Caco-2 (cell line): ENCODE results near the gene MYO9B. TPM values are rescaled to one million over a fixed set of nuclear protein-coding genes. Genes with fewer than 3 reads are reported as not detected.

Experiments
- BruUV-seq: library from RNA; stranded (reverse); fragments of 400-500 nt; replicated peaks from 2 replicates; lab custom pipeline; 2021; lab: Mats Ljungman, UMichigan
- CTCF ChIA-PET: fragments of 300-600 bp; sonication (Branson Sonifier 250); formaldehyde crosslinking; loops from one replicate; lab custom pipeline; 2022; ENCODE audit warnings: antibody characterized with exemption; lab: Charles Lee
- POLR2A ChIA-PET: fragments of 300-600 bp; sonication (Branson Sonifier 250); formaldehyde crosslinking; loops from one replicate; lab custom pipeline; 2022; ENCODE audit warnings: antibody characterized with exemption; lab: Charles Lee
- DNase-seq, 2 experiments: peaks; one replicate each; pipeline versions ENCODE4 v3.0.0 to v3.0.0-alpha.2; 2020 to 2022
- H3K27me3 ChIP-seq: replicated peaks from 2 replicates; pipeline ENCODE4 v1.6.0; 2011; ENCODE audit warnings: low read length; ENCODE audit not compliant: control insufficient read depth, insufficient read depth
- H3K36me3 ChIP-seq: 2 replicates; pipeline ENCODE4 v1.5.1; 2011; ENCODE audit warnings: low read length; ENCODE audit not compliant: control insufficient read depth, insufficient read depth
- H3K4me1 ChIP-seq: fragments of 250-450 bp; sonication (Bioruptor Pico); 2 replicates; pipeline ENCODE4 v1.5.1; 2020; ENCODE audit warnings: mild to moderate bottlenecking
- H3K4me3 ChIP-seq: 2 replicates; pipeline ENCODE4 v1.5.1; 2011; ENCODE audit warnings: low read depth, mild to moderate bottlenecking, control low read depth, low read length
- H3K9me3 ChIP-seq: fragments of 250-450 bp; sonication (Bioruptor Pico); 2 replicates; pipeline ENCODE4 v1.5.1; 2020; ENCODE audit warnings: mild to moderate bottlenecking, moderate library complexity
- H3K27ac Mint-ChIP-seq: one replicate; pipeline ENCODE4 v1.8.0; 2022; ENCODE audit warnings: mixed read lengths; ENCODE audit not compliant: unreplicated experiment
- H3K27me3 Mint-ChIP-seq: one replicate; pipeline ENCODE4 v1.8.0; 2022; ENCODE audit warnings: mixed read lengths; ENCODE audit not compliant: insufficient read depth, unreplicated experiment
- H3K36me3 Mint-ChIP-seq: one replicate; pipeline ENCODE4 v1.8.0; 2022; ENCODE audit warnings: mild to moderate bottlenecking, mixed read lengths; ENCODE audit not compliant: insufficient read depth, unreplicated experiment
- H3K4me1 Mint-ChIP-seq: one replicate; pipeline ENCODE4 v1.8.0; 2022; ENCODE audit warnings: low read depth, mixed read lengths; ENCODE audit not compliant: unreplicated experiment
- H3K4me3 Mint-ChIP-seq: one replicate; pipeline ENCODE4 v1.8.0; 2022; ENCODE audit warnings: mild to moderate bottlenecking, moderate library complexity, mixed read lengths; ENCODE audit not compliant: unreplicated experiment
- H3K9me3 Mint-ChIP-seq: one replicate; pipeline ENCODE4 v1.8.0; 2022; ENCODE audit warnings: mixed read lengths; ENCODE audit not compliant: unreplicated experiment
- intact Hi-C: fragments of 100-400 bp; cut with micrococcal nuclease; formaldehyde crosslinking; loops from one replicate; pipeline ENCODE4 v1.10.0; 2022; ENCODE audit not compliant: unreplicated experiment
- total RNA-seq: library from RNA; stranded (reverse); gene quantifications from 2 replicates; pipeline ENCODE4 v1.2.3, GENCODE V29; 2022
- TF ChIP-seq, protein P1 (sequence below), 2 experiments: fragments of 200-600 bp in 1 of 2; IDR thresholded peaks; 1 replicate in 1 of 2; 2 replicates in 1 of 2; pipeline versions ENCODE4 v1.5.1 to v1.8.0; 2011 to 2022; ENCODE audit warnings: antibody characterized with exemption in 1 of 2, control low read depth in 1 of 2, inconsistent platforms in 1 of 2, low read depth in 1 of 2, low read length in 1 of 2, mild to moderate bottlenecking in 1 of 2, moderate library complexity in 1 of 2; ENCODE audit not compliant: insufficient read depth in 1 of 2, severe bottlenecking in 1 of 2, unreplicated experiment in 1 of 2

The MYO9B gene
- total RNA-seq, 1 experiment from 2014 or later = 47.6 TPM

- DNase-seq = peak in 1 of 2 experiments; percentile 55
- intact Hi-C loops = loop anchor here (1.0 kb wide), 2 partner anchors 274 to 281 kb away; no protein-coding TSS in a partner anchor
- CTCF ChIA-PET = interaction anchor here (0.7 to 0.9 kb wide), 3 partner anchors 230 to 280 kb away, joined by 3 to 5 read pairs (median 4); no protein-coding TSS in a partner anchor
Measured at GRCh38 chr19:17052439-17052838, 23.1 kb upstream of the MYO9B start.

GRCh38 chr19:17054746-17055145 is 20.8 kb upstream of the MYO9B start:
- H3K27me3 ChIP-seq = no peaks in the 10 kb centered on the region
- BruUV-seq = no TSS peak
- H3K4me1 ChIP-seq = no peaks in the 10 kb centered on the region
- CTCF ChIA-PET = no interaction called here
- Mint-ChIP-seq H3K4me1 (no peaks in the 10 kb centered on the region), H3K4me3 (no peak overlapping the region), H3K27ac (no peak overlapping the region), H3K9me3 (no peaks in the 10 kb centered on the region), H3K36me3 (peaks cover 56% of the 10 kb centered on the region), H3K27me3 (no peaks in the 10 kb centered on the region)
- POLR2A ChIA-PET = no interaction called here
- no peak for DNase-seq
- no peaks in the 10 kb centered on the region for H3K9me3 ChIP-seq
- no peaks in the 10 kb centered on the region; the same call in 1 of the 2 replicates for H3K36me3 ChIP-seq
- TF ChIP-seq, protein P1, sequence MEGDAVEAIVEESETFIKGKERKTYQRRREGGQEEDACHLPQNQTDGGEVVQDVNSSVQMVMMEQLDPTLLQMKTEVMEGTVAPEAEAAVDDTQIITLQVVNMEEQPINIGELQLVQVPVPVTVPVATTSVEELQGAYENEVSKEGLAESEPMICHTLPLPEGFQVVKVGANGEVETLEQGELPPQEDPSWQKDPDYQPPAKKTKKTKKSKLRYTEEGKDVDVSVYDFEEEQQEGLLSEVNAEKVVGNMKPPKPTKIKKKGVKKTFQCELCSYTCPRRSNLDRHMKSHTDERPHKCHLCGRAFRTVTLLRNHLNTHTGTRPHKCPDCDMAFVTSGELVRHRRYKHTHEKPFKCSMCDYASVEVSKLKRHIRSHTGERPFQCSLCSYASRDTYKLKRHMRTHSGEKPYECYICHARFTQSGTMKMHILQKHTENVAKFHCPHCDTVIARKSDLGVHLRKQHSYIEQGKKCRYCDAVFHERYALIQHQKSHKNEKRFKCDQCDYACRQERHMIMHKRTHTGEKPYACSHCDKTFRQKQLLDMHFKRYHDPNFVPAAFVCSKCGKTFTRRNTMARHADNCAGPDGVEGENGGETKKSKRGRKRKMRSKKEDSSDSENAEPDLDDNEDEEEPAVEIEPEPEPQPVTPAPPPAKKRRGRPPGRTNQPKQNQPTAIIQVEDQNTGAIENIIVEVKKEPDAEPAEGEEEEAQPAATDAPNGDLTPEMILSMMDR (IDR thresholded peaks at IDR 0.05; ENCODE audit: insufficient read depth in 1 of 2, low read depth in 1 of 2, low read length in 1 of 2, severe bottlenecking in 1 of 2, unreplicated experiment in 1 of 2) = no peak
- H3K4me3 ChIP-seq = no peak overlapping the region
- intact Hi-C loops = no loop called here

More at GRCh38 chr19:17052439-17052838, 23.1 kb upstream of the MYO9B start:
- H3K27me3 ChIP-seq = no peaks in the 10 kb centered on the region
- H3K9me3 ChIP-seq = no peaks in the 10 kb centered on the region
- no peak overlapping the region for H3K4me3 ChIP-seq
- Mint-ChIP-seq H3K36me3 (peaks cover 45% of the 10 kb centered on the region), H3K27ac (no peak overlapping the region), H3K27me3 (no peaks in the 10 kb centered on the region), H3K9me3 (no peaks in the 10 kb centered on the region), H3K4me1 (no peaks in the 10 kb centered on the region), H3K4me3 (no peak overlapping the region)
- no TSS peak for BruUV-seq
- no peaks in the 10 kb centered on the region; the same call in 1 of the 2 replicates for H3K36me3 ChIP-seq
- TF ChIP-seq, protein P1 (IDR thresholded peaks at IDR 0.05; ENCODE audit: insufficient read depth in 1 of 2, low read depth in 1 of 2, low read length in 1 of 2, severe bottlenecking in 1 of 2, unreplicated experiment in 1 of 2) = peak; percentile 65 to 70
- no peaks in the 10 kb centered on the region for H3K4me1 ChIP-seq
- POLR2A ChIA-PET = no interaction called here

DNA sequence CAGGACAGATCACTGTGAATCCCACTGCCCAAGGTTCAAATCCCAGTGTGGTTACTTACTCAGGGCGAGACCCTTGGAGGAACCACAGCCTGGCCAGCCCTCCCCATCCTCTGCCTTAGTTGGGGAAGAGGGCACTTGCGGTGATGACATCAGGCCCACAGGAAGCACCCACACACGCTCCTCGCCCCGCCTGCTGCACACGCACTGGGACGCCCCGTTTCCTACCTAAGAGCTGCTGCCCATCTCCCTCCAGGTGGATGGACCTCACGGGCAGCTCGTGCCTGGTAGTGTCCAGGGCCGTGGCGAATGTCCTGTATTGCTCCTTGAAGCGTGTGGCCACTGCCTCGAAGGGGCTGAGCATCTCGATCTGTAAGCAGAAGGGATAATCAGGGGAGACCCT is 19.9 kb upstream of the MYO9B start:
- Mint-ChIP-seq H3K27ac (no peak overlapping the region), H3K4me1 (no peaks in the 10 kb centered on the region), H3K4me3 (no peak overlapping the region), H3K27me3 (no peaks in the 10 kb centered on the region), H3K36me3 (peaks cover 56% of the 10 kb centered on the region), H3K9me3 (no peaks in the 10 kb centered on the region)
- Histone ChIP-seq H3K4me1 (no peaks in the 10 kb centered on the region), H3K36me3 (no peaks in the 10 kb centered on the region; the same call in 1 of the 2 replicates), H3K9me3 (no peaks in the 10 kb centered on the region), H3K4me3 (no peak overlapping the region), H3K27me3 (no peaks in the 10 kb centered on the region)
- intact Hi-C loops = no loop called here
- CTCF ChIA-PET = no interaction called here
- POLR2A ChIA-PET = no interaction called here
- no peak for DNase-seq
- TF ChIP-seq, protein P1 (IDR thresholded peaks at IDR 0.05; ENCODE audit: insufficient read depth in 1 of 2, low read depth in 1 of 2, low read length in 1 of 2, severe bottlenecking in 1 of 2, unreplicated experiment in 1 of 2) = no peak
- BruUV-seq = no TSS peak
